ENCODE measurements around the gene MAST1.
"Not testable (repeated sequence)": the region's sequence is repeated elsewhere in the genome, so short reads cannot be mapped to it uniquely, and the experiment has no call there.

DNA sequence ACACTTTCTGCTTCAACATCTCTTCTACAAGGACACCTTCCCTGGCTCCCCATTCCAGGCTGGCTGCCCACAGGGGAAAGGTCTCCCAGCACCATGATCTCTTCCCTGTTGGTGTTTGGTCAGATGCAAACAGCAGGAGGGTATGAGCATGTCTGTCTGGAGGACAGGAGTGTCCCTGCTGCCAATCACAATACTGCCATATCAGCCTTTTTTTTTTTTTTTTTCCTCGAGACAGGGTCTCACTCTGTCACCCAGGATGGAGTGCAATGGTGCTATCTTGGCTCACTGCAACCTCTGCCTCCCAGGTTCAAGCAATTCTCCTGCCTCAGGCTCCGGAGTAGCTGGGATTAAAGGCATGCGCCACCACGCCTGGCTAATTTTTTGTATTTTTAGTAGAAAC is 77.5 kb downstream of the MAST1 start:
- TF ChIP-seq, protein P1, sequence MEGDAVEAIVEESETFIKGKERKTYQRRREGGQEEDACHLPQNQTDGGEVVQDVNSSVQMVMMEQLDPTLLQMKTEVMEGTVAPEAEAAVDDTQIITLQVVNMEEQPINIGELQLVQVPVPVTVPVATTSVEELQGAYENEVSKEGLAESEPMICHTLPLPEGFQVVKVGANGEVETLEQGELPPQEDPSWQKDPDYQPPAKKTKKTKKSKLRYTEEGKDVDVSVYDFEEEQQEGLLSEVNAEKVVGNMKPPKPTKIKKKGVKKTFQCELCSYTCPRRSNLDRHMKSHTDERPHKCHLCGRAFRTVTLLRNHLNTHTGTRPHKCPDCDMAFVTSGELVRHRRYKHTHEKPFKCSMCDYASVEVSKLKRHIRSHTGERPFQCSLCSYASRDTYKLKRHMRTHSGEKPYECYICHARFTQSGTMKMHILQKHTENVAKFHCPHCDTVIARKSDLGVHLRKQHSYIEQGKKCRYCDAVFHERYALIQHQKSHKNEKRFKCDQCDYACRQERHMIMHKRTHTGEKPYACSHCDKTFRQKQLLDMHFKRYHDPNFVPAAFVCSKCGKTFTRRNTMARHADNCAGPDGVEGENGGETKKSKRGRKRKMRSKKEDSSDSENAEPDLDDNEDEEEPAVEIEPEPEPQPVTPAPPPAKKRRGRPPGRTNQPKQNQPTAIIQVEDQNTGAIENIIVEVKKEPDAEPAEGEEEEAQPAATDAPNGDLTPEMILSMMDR (IDR thresholded peaks at IDR 0.05) = not testable (repeated sequence)
- TF ChIP-seq POLR2A (IDR thresholded peaks at IDR 0.05) = not testable (repeated sequence)
